ENCODE data around the gene CFD.

- TF ChIP-seq, protein P1, sequence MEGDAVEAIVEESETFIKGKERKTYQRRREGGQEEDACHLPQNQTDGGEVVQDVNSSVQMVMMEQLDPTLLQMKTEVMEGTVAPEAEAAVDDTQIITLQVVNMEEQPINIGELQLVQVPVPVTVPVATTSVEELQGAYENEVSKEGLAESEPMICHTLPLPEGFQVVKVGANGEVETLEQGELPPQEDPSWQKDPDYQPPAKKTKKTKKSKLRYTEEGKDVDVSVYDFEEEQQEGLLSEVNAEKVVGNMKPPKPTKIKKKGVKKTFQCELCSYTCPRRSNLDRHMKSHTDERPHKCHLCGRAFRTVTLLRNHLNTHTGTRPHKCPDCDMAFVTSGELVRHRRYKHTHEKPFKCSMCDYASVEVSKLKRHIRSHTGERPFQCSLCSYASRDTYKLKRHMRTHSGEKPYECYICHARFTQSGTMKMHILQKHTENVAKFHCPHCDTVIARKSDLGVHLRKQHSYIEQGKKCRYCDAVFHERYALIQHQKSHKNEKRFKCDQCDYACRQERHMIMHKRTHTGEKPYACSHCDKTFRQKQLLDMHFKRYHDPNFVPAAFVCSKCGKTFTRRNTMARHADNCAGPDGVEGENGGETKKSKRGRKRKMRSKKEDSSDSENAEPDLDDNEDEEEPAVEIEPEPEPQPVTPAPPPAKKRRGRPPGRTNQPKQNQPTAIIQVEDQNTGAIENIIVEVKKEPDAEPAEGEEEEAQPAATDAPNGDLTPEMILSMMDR (IDR thresholded peaks at IDR 0.05; ENCODE audit: insufficient read depth, low read length, poor library complexity, severe bottlenecking): no peak
- no peak for TF ChIP-seq EZH2phosphoT487 (conservative IDR thresholded peaks at IDR 0.05; ENCODE audit: low read length)
These were observed 47.0 kb downstream of the CFD start for GRCh38 chr19:906480-906879.
